Stimulated activated CD8-positive, alpha-beta memory T cell treated with anti-CD3 and anti-CD28 coated beads, Interleukin-4, amount 100 ng/mL, for 4 hours (primary cell): ENCODE data around the gene STK11.

ENCODE experiments used
- DNase-seq, 2 donors: peaks; one replicate each; pipeline ENCODE4 v3.0.0-alpha.2; 2020; ENCODE audit warnings: low read depth in 2 of 2, low spot score in 1 of 2

Gene STK11

DNA sequence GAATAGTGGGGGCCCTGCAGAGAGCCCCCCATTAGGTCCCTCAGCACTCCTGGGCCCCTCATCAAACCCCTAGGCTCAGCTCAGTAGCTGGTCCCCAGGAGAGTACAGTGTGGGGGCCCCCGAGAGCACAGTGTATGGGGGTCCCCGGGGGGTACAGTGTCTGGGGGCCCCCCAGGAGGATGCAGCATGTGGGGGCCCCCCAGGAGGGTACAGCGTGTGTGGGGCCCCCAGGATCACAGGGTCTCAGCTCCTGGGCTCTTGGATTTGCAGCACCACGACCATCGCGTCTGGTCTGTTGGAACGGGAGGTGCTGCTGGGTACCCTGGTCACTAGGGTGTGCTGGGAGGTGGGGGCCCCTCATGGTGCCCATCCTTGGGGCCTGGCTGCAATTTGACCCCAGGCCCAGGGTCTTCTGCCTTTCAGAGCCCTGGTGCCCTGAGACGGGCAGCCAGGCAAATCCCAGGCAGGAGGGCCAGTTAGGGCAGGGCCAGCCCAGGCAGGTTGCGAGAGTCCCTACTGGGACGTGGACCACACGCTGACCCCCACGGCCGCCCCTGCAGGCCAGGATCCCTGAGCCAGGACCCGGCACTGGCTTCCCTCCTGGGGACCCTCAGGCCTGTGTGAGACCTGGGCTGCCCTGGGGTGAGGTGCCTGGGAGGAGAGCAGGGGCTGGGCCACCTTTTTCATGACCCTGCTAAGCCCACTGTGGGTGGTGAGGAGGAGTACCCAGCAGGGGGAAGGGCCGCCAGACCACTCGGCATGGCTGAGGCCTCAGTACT, 18.7 kb downstream of the STK11 start:
- DNase-seq = no peak

DNA sequence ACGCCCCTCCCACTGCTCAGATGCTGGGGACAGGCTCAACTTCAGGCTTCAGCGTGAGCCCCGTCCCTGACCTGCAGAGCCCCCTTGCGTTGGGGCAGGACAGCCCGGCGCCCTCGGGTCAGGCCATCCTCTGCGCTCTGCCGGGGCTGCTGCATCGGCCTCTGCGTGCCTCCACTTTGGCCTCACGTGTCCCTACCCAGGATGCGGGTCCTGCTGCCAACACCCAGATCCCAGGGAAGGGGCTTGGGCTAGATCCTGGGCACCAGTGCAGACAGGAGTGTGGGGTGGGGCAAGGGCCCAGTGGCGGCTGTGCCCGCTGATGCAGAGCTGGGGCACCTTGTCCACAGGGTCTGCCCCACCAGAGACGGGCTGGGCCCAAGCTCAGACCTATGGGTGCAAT, 19.3 kb downstream of the STK11 start:
- no peak for DNase-seq

GRCh38 chr19:1225440-1226226, 20.1 kb downstream of the STK11 start:
- DNase-seq = no peak

DNA sequence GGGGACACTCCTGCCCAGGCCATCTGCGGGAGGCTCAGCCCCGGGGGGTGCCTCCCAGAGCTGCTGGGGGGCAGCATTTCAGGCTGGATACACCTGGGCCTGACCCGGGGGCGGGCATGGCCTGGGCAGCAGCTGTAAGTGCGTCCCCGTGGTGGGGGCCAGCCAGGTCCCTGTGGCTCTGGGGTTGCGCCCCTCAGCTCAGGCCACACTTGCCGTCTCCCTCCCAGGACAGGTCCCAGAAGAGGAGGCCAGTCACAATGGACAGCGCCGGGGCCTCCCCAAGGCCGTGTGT, 20.6 kb downstream of the STK11 start:
- no peak for DNase-seq

DNA sequence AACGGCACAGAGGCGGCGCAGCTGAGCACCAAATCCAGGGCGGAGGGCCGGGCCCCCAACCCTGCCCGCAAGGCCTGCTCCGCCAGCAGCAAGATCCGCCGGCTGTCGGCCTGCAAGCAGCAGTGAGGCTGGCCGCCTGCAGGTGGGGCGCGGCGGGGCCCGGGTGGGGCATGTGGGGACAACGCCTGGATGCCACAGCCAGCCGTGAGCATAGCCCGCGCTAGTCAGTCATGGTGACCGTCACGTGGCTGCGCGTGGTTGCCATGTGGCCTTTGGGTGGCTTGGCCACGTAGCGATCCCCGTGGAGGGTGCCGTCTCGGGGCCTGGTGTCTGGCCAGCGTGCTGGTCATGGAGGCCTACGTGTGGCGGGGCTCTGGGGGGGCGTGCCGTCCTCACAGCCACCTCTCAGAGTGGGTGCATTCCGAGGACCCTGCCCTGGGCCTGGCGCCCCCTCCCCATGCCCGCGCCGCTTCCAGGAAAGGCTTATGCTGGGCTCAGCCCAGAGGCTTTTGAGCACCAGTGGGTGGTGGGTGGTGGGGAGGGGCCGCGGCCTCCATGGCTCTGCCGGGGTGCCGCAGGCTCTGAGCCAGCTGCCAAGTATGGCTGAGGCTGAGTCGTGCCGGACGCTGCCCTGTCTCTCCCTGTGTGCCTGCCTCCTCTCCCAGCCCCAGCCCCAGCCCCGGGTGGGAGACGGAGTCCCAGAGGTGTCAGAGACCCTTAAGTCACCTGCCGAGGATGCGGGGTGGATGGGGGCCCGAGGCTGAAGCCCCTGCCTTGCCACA, 21.1 kb downstream of the STK11 start:
- DNase-seq = no peak

DNA sequence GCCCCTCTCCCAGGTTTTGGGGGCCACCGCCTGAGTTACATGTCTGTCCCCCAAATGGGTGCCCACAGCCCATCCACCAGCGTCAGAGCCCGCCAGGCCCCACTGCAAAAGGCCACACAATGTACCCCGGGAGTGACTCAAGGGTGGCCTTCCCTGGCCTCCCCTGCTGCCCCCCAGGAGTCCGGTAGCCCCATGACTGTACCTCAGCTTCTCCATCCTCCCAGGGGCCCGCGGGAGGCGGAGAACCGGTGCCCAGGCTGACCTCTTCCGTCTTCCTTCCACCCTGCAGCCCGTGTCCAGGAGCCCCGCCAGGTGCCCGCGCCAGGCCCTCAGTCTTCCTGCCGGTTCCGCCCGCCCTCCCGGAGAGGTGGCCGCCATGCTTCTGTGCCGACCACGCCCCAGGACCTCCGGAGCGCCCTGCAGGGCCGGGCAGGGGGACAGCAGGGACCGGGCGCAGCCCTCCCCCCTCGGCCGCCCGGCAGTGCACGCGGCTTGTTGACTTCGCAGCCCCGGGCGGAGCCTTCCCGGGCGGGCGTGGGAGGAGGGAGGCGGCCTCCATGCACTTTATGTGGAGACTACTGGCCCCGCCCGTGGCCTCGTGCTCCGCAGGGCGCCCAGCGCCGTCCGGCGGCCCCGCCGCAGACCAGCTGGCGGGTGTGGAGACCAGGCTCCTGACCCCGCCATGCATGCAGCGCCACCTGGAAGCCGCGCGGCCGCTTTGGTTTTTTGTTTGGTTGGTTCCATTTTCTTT, 21.9 kb downstream of the STK11 start:
- DNase-seq = no peak

GRCh38 chr19:1228161-1228957, 22.8 kb downstream of the STK11 start:
- DNase-seq = no peak

GRCh38 chr19:1229056-1229923, 23.7 kb downstream of the STK11 start:
- no peak for DNase-seq

DNA sequence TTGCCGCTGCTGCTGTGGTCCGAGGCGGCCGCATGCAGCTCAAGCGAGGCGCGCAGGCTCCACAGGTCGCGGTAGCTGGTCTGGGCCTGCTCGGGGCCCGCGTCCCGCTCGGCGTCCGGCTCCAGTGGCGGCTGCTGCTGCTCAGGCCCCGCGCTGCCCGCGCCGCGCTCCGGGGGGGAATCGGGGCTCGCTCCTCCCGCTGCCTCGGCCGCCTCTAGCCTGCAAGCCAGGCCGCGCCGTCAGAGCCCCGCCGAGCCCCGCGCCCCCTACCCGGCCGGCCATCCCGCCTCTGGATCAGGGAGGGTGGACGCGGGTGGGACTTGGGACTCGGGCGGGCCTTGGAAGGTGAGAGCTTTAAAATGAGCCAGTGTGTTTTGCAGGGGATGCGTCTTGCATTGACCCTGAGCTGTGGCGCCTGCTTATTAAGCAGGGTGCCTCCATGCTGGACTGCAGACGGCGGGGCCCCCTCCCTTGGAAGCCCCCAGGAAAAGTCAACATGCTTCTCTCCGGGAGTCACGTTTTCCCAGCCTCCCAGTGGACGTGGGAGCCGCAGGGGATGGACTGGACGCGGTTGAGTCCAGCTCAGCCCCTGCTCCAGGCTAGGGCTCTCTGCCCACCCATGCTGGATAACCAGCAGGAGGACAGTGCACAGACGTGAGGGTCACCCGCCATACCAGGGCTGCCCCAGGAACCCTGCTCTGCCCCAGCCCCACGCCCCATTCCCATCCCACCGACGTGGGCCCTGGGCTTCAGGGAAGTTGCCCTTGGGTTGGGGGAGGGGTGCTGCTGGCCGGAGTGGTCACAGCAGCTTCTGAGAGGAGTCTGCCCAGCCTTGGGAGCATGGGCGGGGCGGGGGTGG, 24.6 kb downstream of the STK11 start:
- no peak for DNase-seq

DNA sequence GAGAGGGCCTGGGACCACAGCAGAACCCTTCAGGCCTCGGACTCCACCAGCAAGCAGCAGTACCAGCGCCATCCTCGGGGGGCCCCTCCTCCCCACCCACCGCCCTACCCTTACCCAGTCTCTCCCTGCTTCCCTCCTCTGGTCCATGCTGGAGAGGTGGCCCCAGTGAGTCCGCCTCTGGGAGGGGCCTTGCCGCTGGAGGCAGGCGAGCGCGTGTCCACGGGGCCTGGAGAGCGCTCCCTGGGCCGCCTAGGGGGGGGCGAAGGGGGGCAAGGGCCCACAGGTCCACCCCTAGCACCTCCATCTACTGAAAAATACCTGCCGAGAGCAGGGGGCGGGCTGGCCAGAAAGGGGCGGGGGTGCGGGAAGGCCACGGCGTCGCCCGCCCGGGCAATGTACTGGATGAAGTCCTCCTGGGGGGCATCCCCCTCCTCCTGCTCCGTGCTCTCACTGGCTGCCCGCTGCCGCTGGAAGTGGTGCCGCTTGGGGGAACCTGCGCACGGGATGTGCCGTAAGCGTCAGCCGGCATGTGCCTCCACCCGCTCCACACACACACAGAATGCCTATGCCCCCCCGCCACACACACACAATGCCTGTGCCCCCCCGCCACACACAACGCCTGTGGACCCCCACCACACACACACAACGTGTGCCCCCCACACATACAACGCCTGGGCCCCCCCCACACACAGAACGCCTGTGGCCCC, 25.4 kb downstream of the STK11 start:
- DNase-seq = no peak

DNA sequence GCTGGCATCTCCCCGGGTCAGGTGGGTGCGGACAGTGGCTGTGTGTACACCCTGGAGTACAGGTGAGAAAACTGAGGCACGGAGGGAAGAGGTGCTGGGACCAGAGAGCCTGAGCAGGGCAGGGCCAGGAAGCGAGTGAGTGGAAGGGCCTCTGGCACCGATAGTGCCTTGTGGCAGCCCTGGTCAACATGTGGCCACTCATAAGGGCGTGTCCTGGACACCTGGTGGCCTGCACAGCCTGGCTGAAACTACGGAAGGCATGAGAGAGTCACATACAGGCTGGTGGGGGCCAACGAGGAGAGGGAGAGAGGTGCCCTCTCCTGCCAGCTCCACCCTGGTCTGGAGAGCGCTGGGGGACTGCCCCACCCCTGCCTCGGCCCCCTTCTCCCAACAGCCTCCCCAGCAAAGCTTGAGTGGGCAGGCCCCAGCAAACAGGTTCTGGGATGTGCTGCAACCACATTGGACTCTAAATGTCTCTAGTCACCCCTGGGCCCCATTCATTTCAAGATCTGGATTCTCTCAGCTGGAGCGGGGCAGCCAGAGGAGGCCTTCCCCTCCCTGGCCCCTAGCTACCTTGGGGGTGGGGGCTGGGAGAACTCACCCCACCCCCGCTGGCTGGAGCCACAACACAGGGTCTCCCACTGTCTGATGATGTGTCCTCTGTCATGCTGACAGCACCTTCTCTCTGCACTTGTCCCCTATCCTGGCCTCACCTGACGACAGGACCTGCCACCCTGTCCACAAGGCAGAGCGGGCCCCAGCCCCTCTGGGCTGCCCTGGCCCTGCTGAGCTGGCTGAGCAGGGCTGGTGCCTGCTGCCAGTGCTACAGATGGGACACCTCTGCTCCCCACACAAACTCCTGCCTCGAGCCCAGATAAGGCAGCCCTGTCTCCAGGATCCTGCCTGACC, 26.4 kb downstream of the STK11 start:
- DNase-seq = no peak

DNA sequence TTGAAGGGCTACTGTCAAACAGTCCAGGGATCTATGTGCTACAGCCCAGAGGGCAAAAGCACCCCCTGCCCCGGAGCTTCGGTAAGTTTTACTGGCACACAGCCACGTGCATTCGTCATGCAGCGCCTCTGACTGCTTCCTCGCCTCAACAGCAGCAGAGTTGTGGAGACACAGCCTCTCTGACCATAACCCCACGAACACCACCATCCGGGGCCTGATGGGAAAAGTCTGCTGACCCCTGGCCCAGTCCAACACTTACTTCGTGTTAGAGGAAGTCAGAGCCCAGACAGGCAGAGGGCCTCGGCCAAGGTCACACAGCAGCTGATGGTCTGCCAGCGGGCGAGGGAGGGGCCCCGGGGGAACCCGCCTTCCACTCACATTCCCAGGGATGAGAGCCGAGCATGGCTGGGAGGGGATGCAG, 27.1 kb downstream of the STK11 start:
- DNase-seq = no peak

DNA sequence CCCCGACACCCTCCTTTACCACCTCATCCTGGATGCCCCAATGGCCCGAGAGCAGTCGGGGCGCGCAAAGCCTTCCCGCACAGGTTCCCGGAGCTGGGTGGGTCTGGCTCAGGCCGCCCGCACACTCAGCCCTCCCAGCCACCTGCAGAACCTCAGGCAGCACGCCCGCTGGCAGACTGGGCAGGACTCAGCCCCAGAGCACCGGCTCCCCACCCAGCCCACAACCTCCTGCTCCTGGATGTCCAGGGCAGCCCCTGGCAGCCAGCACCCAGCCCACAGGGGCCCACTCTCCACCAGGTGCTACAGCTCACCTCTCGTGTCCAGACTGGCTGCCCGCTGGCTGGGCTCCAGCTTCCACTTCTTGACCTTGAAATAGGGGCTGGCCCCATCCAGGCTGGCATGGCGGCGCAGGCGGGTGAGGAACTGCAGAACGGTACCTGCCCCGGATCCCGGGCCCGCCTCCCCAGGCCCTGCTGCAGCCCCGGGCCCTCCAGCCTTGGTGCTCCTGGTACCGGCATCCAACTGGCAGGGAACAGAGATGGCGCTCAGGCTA, 27.6 kb downstream of the STK11 start:
- DNase-seq = no peak

GRCh38 chr19:1234051-1234954, 28.7 kb downstream of the STK11 start:
- no peak for DNase-seq

DNA sequence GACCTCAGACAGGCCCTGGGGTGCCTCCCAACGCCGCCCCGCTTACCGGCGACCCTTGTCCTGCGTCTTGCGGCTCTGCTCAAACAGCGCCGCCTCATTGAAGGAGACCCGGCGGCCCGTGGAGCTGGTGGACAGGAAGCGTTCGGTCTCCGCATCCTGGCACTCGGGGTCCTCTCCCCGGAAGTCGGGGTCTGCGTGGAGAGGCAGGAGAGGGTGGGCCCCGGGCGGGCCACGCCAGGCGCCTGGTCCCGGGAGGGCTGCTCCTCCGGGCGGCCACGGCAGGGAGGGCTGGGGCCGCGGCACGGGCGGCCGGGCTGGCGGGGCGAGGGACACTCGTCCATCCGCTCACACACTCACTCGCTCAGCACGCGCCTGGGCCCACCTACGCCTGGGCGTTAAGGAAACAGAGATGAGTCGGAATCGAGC, 29.4 kb downstream of the STK11 start:
- DNase-seq = no peak
